ENCODE measurements around the gene REXO4. TPM values are rescaled to one million over a fixed set of nuclear protein-coding genes. Genes with fewer than 3 reads are reported as not detected.

The REXO4 gene
- total and polyA plus RNA-seq, 8 donors, result 16.9 to 29.1 (median 27.6) TPM

DNA sequence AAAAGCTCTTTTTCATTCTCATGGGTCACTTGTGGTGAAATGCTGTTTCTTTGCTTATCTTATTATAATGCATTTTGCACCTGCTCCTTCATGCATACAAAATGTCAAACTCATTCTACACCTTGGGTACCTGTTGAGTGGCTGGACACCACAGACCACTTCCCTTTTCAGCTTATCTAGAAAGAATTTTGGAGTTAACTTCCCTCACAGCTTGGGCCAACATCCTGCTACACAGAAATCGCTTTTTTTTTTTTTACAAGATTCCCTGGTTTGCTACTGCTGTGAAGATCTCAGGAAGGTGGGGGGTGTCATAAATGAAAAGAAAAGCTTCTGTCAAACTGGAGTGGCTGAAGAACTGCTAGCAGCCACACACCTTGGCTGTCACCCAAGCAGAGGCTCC, 2.6 kb downstream of the REXO4 start:
- no peaks in the 10 kb centered on the region for H3K9me3 ChIP-seq
- peaks cover 7 to 31% of the 10 kb centered on the region in 2 donors for H3K4me1 ChIP-seq
- DNase-seq (no peak), ATAC-seq (no peak)
- H3K27me3 ChIP-seq, result no peaks in the 10 kb centered on the region
- intact Hi-C loops (cut with DNase I), result no loop called here
- H3K27ac ChIP-seq, result no peak overlapping the region
- TF ChIP-seq, protein P1, sequence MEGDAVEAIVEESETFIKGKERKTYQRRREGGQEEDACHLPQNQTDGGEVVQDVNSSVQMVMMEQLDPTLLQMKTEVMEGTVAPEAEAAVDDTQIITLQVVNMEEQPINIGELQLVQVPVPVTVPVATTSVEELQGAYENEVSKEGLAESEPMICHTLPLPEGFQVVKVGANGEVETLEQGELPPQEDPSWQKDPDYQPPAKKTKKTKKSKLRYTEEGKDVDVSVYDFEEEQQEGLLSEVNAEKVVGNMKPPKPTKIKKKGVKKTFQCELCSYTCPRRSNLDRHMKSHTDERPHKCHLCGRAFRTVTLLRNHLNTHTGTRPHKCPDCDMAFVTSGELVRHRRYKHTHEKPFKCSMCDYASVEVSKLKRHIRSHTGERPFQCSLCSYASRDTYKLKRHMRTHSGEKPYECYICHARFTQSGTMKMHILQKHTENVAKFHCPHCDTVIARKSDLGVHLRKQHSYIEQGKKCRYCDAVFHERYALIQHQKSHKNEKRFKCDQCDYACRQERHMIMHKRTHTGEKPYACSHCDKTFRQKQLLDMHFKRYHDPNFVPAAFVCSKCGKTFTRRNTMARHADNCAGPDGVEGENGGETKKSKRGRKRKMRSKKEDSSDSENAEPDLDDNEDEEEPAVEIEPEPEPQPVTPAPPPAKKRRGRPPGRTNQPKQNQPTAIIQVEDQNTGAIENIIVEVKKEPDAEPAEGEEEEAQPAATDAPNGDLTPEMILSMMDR (IDR thresholded peaks at IDR 0.05), result no peak
- H3K36me3 ChIP-seq, result peaks cover 0 to 54% of the 10 kb centered on the region in 2 donors
- no peak overlapping the region for H3K4me3 ChIP-seq

DNA sequence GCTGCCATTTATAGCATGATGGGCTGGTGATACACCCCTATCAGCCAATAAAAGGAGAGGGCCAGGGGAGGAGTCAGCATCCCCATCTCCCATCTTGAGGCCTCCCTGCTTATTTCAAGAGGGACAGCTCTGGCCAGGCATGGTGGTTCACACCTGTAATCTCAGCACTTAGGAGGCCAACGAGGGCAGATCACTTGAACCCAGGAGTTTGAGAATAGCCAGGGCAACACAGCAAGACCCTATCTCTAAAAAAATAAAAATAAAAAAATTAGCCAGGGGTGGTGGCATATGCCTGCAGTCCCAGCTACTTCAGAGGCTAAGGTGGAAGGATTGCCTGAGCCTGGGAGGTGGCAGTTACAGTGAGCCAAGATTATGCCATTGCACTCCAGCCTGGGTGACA, 9.8 kb downstream of the REXO4 start:
- Histone ChIP-seq H3K4me3 (no peak overlapping the region), H3K4me1 (no peaks in the 10 kb centered on the region), H3K27ac (no peak overlapping the region), H3K36me3 (peaks cover 0 to 92% of the 10 kb centered on the region in 2 donors), H3K27me3 (no peaks in the 10 kb centered on the region), H3K9me3 (no peaks in the 10 kb centered on the region)
- DNase-seq, result no peak
- intact Hi-C loops (cut with DNase I), result loop anchor here in 1 of 2 donors (10.0 kb wide), 1 partner anchor 77 kb away; no protein-coding TSS in a partner anchor
- TF ChIP-seq, protein P1 (IDR thresholded peaks at IDR 0.05), result no peak
- no peak for ATAC-seq

- Histone ChIP-seq H3K36me3 (peaks cover 0 to 88% of the 10 kb centered on the region in 2 donors), H3K4me3 (no peak overlapping the region), H3K4me1 (no peaks in the 10 kb centered on the region), H3K27me3 (no peaks in the 10 kb centered on the region), H3K9me3 (no peaks in the 10 kb centered on the region), H3K27ac (no peak overlapping the region)
- TF ChIP-seq, protein P1 (IDR thresholded peaks at IDR 0.05), result peak; percentile 83 to 94
- intact Hi-C loops (cut with DNase I), result loop anchor here in 1 of 2 donors (10.0 kb wide), 1 partner anchor 78 kb away; no protein-coding TSS in a partner anchor
- DNase-seq (peak; percentile 46 to 93 (median 72)), ATAC-seq (peak; percentile 92)
Observed at GRCh38 chr9:133406480-133407307, 11.1 kb downstream of the REXO4 start.

DNA sequence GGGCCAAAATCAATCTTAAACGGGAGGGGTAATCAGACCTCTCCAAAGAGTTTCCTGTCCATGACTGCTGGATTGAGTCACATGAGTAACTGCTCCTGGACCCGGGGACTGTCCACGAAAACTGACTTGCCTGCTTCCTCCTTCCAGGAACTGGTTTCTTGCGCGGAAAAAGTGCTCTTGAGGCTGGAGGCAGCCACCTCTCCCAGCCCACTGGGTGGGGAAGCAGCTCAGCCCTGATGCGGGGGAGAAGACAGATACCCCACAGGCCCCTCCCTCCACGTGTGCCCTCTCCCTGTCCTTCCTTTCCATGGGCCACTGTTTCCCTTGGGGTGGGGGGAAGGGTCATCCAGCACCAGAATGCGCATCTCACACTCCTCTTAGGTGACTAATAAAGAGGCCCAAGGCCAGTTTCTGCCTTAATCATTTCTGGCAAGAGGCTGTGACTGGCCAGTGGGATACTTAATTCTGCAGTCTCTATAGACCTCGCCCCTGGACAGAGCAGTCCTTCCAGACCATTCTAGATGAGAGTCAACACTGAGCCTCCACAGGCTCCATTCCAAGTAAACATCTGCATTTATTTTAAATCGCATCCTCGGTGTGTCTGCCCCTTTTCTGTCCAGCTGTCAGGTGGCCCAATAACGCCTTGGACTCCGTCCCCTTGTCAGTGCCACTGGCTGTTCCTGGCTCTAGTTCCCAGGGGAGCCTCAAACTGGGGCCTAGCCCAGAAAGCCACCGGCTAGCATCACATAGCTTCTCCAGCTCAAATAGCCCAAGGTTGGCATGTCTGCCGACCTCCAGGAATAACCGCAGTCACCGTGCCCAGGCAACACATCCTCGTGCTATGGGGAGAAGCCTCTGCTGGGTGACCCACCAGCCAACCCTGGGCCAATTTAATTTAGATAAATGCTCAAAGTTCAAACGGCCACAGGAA, 12.0 kb downstream of the REXO4 start:
- TF ChIP-seq, protein P1 (IDR thresholded peaks at IDR 0.05), result no peak
- peaks cover 0 to 80% of the 10 kb centered on the region in 2 donors for H3K36me3 ChIP-seq

More for the DNA sequence above, 12.0 kb downstream of the REXO4 start:
- DNase-seq (no peak), ATAC-seq (no peak)
- no peaks in the 10 kb centered on the region for H3K9me3 ChIP-seq
- H3K4me3 ChIP-seq, result no peak overlapping the region
- H3K27ac ChIP-seq, result no peak overlapping the region
- no peaks in the 10 kb centered on the region for H3K27me3 ChIP-seq
- intact Hi-C loops (cut with DNase I), result loop anchor here in 1 of 2 donors (10.0 kb wide), 1 partner anchor 79 kb away; no protein-coding TSS in a partner anchor
- no peaks in the 10 kb centered on the region for H3K4me1 ChIP-seq
